Hepatocyte (in vitro differentiated cells): ENCODE results near the gene PTPRCAP. TPM values are rescaled to one million over a fixed set of nuclear protein-coding genes. Genes with fewer than 3 reads are reported as not detected.

Source experiments
- DNase-seq: peaks from one replicate; pipeline ENCODE4 v3.0.0-alpha.2; 2016; ENCODE audit warnings: low spot score
- H2AFZ ChIP-seq: fragments of 200-600 bp; sonication (generic); 2 replicates; pipeline ENCODE4 v1.6.0; 2016; ENCODE audit warnings: antibody characterized with exemption, mild to moderate bottlenecking
- H3K27ac ChIP-seq: fragments of 200-600 bp; sonication (generic); 2 replicates; pipeline ENCODE4 v1.5.1; 2016; ENCODE audit warnings: mild to moderate bottlenecking
- H3K27me3 ChIP-seq: fragments of 200-600 bp; sonication (generic); 2 replicates; pipeline ENCODE4 v1.6.1; 2016
- H3K36me3 ChIP-seq: fragments of 200-600 bp; sonication (generic); replicated peaks from 2 replicates; pipeline ENCODE4 v1.5.1; 2016; ENCODE audit warnings: low read depth; ENCODE audit not compliant: insufficient read depth
- H3K4me1 ChIP-seq: fragments of 200-600 bp; sonication (generic); 2 replicates; pipeline ENCODE4 v1.5.1; 2016; ENCODE audit warnings: mild to moderate bottlenecking, moderate library complexity; ENCODE audit not compliant: insufficient read depth
- H3K4me2 ChIP-seq: fragments of 200-600 bp; sonication (generic); 2 replicates; pipeline ENCODE4 v1.6.0; 2016
- H3K4me3 ChIP-seq: fragments of 200-600 bp; sonication (generic); 2 replicates; pipeline ENCODE4 v1.5.1; 2016; ENCODE audit warnings: mild to moderate bottlenecking
- H3K79me2 ChIP-seq: fragments of 200-600 bp; sonication (generic); 2 replicates; pipeline ENCODE4 v1.6.0; 2017; ENCODE audit warnings: mild to moderate bottlenecking
- H3K9me2 ChIP-seq: fragments of 200-600 bp; sonication (generic); replicated peaks from 2 replicates; pipeline ENCODE4 v1.6.0; 2017; ENCODE audit warnings: mild to moderate bottlenecking; ENCODE audit not compliant: insufficient read depth
- H3K9me3 ChIP-seq: fragments of 200-600 bp; sonication (generic); 2 replicates; pipeline ENCODE4 v1.5.1; 2016; ENCODE audit warnings: low read depth, mild to moderate bottlenecking
- H4K20me1 ChIP-seq: fragments of 200-600 bp; sonication (generic); 2 replicates; pipeline ENCODE4 v1.6.0; 2016; ENCODE audit warnings: mild to moderate bottlenecking; ENCODE audit not compliant: insufficient read depth, poor library complexity, severe bottlenecking
- EZH2 ChIP-seq: fragments of 200-600 bp; sonication (generic); IDR thresholded peaks from 2 replicates; pipeline ENCODE4 v1.6.1; 2016; ENCODE audit warnings: antibody characterized with exemption, mild to moderate bottlenecking, borderline replicate concordance
- EZH2phosphoT487 ChIP-seq: fragments of 200-600 bp; sonication (generic); IDR thresholded peaks from one replicate; pipeline ENCODE4 v1.6.1; 2018; ENCODE audit warnings: antibody characterized with exemption, mild to moderate bottlenecking, low read depth, moderate library complexity; ENCODE audit not compliant: unreplicated experiment, severe bottlenecking
- WGBS: methylation state at CpG from one replicate; pipeline ENCODE4 v1.1.6; 2016; ENCODE audit warnings: low lambda C conversion rate; ENCODE audit errors: missing lambda C conversion rate; 5-methylcytosine and 5-hydroxymethylcytosine counted together
- polyA plus RNA-seq: library from polyadenylated mRNA; unstranded; fragments of >200 nt; fragmentation: Nextera tagmentation; extraction: Ambion mirVana; gene quantifications from 2 replicates; pipeline ENCODE4 v1.2.1, GENCODE V29; 2016
- total RNA-seq: library from RNA; depleted of rRNA; stranded (reverse); fragments of >200 nt; gene quantifications from 2 replicates; pipeline ENCODE4 v1.2.3, GENCODE V29; 2014
- TF ChIP-seq, protein P1 (sequence below): fragments of 200-600 bp; sonication (generic); IDR thresholded peaks from 2 replicates; pipeline ENCODE4 v1.5.1; 2016; ENCODE audit warnings: antibody characterized with exemption, mild to moderate bottlenecking; ENCODE audit not compliant: poor library complexity

The PTPRCAP gene
- total and polyA plus RNA-seq, 2 experiments from 2014 or later = 1.0 to 2.5 TPM

DNA sequence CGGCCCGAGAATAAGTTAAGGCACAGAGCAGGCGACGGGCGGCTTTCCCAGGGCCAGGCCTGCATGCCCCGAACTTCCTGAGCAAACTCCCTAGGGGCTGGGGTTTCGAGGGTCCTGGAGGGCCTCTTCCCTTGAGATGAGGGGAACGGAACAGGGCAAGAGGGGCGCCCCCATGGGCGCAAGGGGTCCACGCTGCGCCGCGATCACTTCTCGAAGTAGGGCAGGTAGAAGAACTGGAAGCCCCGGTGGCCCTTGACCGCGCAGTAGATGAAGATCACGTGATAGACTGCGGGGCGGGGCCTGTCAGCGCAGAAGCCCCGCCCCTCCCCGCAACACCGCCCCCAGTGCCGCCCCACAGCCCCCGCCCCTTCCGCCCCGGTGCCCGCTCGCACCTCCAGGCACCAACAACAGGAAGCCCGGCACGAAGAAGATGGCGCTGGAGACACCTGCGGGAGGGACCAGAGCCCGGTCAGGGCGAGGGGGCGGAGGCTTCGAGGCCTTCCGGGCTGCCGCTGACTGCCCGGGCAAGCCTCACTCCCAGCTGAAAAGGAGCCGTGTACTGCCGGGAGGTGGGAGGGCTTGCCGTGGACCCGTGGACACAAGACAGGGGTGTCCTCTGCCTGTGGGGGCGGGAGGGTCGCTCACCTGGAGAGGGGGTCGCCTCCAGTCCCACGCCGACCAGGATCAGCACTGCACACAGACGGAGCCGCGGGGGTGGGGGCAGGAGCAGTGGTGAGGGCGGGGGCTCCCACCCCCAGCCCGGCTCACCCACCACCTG is 27.1 kb upstream of the PTPRCAP start:
- no peaks in the 10 kb centered on the region for H3K27me3 ChIP-seq
- 26% methylated on average over 45 of the region's 56 CpGs for WGBS
- peaks cover 8% of the 10 kb centered on the region for H3K4me1 ChIP-seq
- H3K9me2 ChIP-seq = no peaks in the 10 kb centered on the region
- H3K9me3 ChIP-seq = no peaks in the 10 kb centered on the region
- TF ChIP-seq EZH2 (no peak), EZH2phosphoT487 (no peak)
- peak overlapping the region; percentile 61 for H2AFZ ChIP-seq
- no peaks in the 10 kb centered on the region for H4K20me1 ChIP-seq
- peaks cover 37% of the 10 kb centered on the region for H3K79me2 ChIP-seq
- peak overlapping the region; percentile 60 for H3K4me3 ChIP-seq
- H3K27ac ChIP-seq = peak overlapping the region; percentile 98
- peak overlapping the region; percentile 88 for H3K4me2 ChIP-seq
- no peaks in the 10 kb centered on the region for H3K36me3 ChIP-seq
- DNase-seq = peak; percentile 93

DNA sequence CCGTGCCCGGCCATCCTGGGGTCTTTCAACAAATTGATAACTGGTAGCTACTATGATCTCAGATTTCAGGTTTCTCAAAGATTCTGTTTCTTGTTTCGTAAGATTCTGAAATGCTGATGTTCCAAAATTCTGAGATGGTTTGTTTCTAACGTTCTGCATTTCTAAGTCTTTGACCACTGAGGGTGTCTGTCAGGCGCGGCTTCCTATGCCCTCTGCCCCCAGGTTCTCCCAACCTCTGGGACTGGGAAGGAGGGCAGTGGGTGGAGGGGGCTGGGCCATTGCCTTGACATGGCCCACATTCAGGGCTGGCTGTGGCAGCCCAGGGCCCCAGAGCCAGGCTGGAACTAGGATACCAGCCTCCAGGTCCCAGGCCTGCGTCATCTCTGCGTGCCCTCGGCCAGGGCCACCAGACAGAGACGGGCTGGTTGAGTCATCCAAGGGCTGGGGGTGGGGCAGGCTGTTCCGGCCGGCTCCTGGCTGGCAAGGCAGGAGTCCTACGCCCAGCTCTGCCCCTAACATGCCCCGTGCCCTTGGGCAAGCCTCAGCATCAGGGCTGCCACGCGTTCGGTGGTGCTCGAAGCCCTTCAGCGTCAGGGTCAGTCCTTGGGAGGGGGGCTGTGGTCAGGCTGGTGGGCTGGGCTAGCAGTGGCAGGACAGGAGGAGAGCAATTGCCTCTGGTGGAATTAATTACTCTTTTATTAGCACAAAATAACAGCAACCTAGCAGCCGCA is 26.4 kb upstream of the PTPRCAP start:
- H3K4me2 ChIP-seq = peak overlapping the region; percentile 88
- peak overlapping the region; percentile 61 for H2AFZ ChIP-seq
- H3K79me2 ChIP-seq = peaks cover 37% of the 10 kb centered on the region
- DNase-seq = no peak
- H3K9me3 ChIP-seq = no peaks in the 10 kb centered on the region
- no peaks in the 10 kb centered on the region for H3K36me3 ChIP-seq
- no peaks in the 10 kb centered on the region for H3K27me3 ChIP-seq
- H3K27ac ChIP-seq = peak overlapping the region; percentile 78
- 95% methylated on average over 19 of the region's 20 CpGs for WGBS
- no peaks in the 10 kb centered on the region for H4K20me1 ChIP-seq
- peaks cover 8% of the 10 kb centered on the region for H3K4me1 ChIP-seq
- no peak overlapping the region for H3K4me3 ChIP-seq
- TF ChIP-seq EZH2phosphoT487 = no peak
- TF ChIP-seq EZH2 = no peak
- TF ChIP-seq, protein P1, sequence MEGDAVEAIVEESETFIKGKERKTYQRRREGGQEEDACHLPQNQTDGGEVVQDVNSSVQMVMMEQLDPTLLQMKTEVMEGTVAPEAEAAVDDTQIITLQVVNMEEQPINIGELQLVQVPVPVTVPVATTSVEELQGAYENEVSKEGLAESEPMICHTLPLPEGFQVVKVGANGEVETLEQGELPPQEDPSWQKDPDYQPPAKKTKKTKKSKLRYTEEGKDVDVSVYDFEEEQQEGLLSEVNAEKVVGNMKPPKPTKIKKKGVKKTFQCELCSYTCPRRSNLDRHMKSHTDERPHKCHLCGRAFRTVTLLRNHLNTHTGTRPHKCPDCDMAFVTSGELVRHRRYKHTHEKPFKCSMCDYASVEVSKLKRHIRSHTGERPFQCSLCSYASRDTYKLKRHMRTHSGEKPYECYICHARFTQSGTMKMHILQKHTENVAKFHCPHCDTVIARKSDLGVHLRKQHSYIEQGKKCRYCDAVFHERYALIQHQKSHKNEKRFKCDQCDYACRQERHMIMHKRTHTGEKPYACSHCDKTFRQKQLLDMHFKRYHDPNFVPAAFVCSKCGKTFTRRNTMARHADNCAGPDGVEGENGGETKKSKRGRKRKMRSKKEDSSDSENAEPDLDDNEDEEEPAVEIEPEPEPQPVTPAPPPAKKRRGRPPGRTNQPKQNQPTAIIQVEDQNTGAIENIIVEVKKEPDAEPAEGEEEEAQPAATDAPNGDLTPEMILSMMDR = no peak
- H3K9me2 ChIP-seq = no peaks in the 10 kb centered on the region

DNA sequence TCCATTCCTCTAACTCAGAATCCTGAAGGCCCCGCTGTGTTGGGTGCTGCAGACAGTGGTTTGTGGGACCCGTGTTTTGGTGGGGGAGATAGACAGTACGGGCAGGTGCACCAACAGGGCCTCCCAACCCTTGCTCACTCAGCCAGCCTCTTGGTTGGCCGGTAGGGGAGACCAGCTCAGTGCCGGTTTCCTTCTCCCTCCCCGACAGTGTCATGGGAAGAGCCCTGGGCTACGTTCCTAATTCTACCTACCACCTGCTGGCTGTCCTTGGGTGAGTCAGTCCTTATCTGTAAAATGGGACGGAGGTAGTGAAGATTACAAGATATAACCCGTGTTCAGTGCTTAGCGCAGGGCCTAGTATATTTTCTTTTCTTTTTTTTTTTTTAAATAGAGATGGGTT is 25.7 kb upstream of the PTPRCAP start:
- no peaks in the 10 kb centered on the region for H3K36me3 ChIP-seq
- H3K27ac ChIP-seq = no peak overlapping the region
- H2AFZ ChIP-seq = no peak overlapping the region
- WGBS = 91% methylated on average over 10 of the region's 10 CpGs
- H3K4me1 ChIP-seq = peaks cover 8% of the 10 kb centered on the region
- no peak overlapping the region for H3K4me2 ChIP-seq
- H3K9me2 ChIP-seq = no peaks in the 10 kb centered on the region
- H3K9me3 ChIP-seq = no peaks in the 10 kb centered on the region
- H4K20me1 ChIP-seq = no peaks in the 10 kb centered on the region
- peaks cover 31% of the 10 kb centered on the region for H3K79me2 ChIP-seq
- TF ChIP-seq EZH2phosphoT487 (no peak), EZH2 (no peak)
- TF ChIP-seq, protein P1 = no peak
- no peak for DNase-seq
- no peaks in the 10 kb centered on the region for H3K27me3 ChIP-seq
- no peak overlapping the region for H3K4me3 ChIP-seq

DNA sequence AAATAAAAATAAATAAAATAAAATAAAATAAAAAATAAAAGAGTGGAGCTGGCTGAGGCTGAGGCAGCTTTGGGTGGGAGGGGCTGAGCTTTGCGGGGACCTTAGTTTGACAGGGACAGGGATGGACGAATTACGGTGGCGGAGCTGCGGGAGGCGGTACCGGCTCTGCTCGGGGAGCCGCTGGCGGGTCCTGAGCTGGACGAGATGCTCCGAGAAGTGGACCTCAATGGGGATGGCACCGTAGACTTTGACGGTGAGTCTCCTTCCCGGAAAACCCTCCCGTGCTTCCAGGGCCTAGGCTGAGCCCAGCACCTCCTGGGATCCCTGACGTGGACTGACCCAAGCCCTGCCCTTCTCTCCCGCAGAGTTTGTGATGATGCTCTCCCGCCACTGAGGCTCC is 20.8 kb upstream of the PTPRCAP start:
- Histone ChIP-seq H3K27ac (no peak overlapping the region), H3K4me2 (no peak overlapping the region), H3K27me3 (no peaks in the 10 kb centered on the region), H3K9me2 (no peaks in the 10 kb centered on the region), H4K20me1 (no peaks in the 10 kb centered on the region), H3K4me1 (no peaks in the 10 kb centered on the region), H3K36me3 (no peaks in the 10 kb centered on the region), H3K9me3 (no peaks in the 10 kb centered on the region), H3K4me3 (no peak overlapping the region), H3K79me2 (no peaks in the 10 kb centered on the region), H2AFZ (no peak overlapping the region)
- no peak for DNase-seq
- no peak for TF ChIP-seq EZH2
- no peak for TF ChIP-seq EZH2phosphoT487
- TF ChIP-seq, protein P1 = no peak
- WGBS = 95% methylated on average over 19 of the region's 19 CpGs
